SK-N-MC (cell line): ENCODE measurements around the gene CACHD1.

Experiments used
- EZH2 ChIP-seq: fragments of 200-600 bp; sonication (generic); IDR thresholded peaks from one replicate; pipeline ENCODE4 v1.6.1; 2017; ENCODE audit warnings: antibody characterized with exemption
- POLR2AphosphoS5 ChIP-seq: IDR thresholded peaks from 2 replicates; pipeline ENCODE4 v1.6.1; 2012; ENCODE audit warnings: mild to moderate bottlenecking, low read depth, low read length, borderline replicate concordance

- TF ChIP-seq EZH2 (no peak), POLR2AphosphoS5 (no peak)
These were observed 19.8 kb downstream of the CACHD1 start for GRCh38 chr1:64489707-64490106.
